Glomerular visceral epithelial cell (primary cell): Measurements from ENCODE around the gene ATP2B1.
A peak's percentile ranks its signal among the peaks of the same experiment; 100 is the strongest.
"Not testable (repeated sequence)": the region's sequence is repeated elsewhere in the genome, so short reads cannot be mapped to it uniquely, and the experiment has no call there.

Experiments
- DNase-seq: peaks from one replicate; pipeline ENCODE4 v3.0.0-alpha.2; 2016; ENCODE audit errors: extremely low spot score

ATP2B1 gene

DNA sequence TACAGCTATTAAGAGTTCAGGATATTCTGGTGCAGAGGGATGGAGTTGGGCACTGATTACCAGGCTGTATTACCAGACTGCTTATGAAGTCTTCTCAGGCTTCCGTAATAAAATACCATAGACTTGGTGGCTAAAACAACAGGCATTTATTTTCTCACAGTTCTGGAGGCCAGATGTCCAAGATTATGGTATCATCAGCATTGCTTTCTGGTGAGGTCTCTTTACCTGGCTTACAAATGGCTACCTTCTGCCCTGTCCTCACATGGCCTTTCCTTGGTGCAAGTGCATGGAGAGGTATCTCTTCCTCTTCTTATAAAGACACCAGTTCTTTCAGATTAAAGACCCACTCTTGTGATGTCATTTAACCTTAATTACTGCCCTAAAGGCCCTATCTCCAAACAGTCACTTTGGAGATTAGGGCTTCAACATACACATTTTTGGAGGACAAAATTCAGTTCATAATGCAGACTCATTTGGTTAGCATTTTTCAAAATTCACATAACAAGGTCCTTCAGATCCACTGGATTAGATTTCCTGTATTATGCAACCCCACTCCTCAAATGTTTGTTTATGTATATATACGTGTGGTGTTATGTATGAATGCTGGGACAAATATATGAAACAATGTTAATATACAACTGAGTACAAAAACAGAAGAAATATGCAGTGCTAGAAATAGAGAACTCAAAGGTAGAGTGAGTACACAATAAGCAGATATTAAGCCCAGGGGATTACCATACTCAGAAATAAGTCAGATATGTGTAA is 9.3 kb upstream of the ATP2B1 start:
- DNase-seq: no peak

DNA sequence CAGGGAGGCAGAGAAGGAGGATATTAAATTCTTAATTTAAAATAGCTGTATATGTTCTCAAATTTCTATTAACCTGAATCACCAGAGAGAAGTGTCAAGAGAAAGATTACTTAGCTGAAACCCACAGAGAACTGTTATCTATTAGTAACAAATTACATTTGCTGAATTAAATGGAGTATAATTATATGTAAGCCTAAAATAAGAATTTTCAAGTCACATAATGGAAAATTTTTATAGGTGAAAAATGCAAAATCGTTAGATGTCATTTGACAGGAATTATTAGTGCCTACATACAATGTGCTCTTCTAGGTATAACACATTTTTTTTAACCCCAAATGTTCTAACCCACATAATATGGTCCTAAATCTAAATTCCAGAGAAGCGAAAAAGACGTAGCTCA is 4.1 kb upstream of the ATP2B1 start:
- DNase-seq: no peak

DNA sequence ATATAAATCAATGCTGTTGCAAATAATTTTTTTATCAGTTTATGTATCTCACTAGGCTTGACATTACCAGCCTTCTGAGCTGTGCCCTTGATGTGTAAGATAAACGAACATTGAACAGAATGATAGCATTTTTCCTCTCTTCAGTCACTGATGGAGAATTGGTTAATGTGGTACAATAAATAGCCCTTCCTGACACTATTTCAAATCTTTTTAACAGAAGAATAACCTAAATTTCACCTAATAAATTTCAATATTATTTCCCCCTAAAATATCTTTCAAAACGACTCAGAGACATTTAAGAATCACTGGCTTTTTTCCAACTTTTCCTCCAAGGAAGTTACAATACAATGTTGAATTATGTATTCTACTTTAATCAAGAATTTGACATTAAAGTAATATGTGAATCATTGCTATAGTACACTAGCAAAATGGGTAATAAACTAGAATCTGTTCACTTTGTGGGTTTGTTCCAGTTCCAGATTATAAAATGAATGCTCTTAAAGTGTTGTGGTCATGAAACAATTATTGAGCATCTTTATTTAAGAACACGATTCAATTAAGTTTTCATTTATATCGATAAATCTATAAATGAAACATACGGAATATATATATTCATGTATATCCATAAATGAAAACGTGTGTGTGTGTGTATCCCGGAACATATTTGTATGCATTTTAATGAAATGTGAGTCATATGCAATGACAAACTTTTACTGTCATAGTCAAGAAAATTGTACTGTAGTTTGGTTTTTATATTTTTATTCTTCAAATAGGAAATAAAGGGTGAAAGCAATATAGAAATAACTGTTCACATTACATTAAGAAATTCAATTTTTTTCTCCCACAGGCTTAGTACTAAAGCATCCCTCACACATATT is 2.5 kb upstream of the ATP2B1 start:
- DNase-seq: no peak

DNA sequence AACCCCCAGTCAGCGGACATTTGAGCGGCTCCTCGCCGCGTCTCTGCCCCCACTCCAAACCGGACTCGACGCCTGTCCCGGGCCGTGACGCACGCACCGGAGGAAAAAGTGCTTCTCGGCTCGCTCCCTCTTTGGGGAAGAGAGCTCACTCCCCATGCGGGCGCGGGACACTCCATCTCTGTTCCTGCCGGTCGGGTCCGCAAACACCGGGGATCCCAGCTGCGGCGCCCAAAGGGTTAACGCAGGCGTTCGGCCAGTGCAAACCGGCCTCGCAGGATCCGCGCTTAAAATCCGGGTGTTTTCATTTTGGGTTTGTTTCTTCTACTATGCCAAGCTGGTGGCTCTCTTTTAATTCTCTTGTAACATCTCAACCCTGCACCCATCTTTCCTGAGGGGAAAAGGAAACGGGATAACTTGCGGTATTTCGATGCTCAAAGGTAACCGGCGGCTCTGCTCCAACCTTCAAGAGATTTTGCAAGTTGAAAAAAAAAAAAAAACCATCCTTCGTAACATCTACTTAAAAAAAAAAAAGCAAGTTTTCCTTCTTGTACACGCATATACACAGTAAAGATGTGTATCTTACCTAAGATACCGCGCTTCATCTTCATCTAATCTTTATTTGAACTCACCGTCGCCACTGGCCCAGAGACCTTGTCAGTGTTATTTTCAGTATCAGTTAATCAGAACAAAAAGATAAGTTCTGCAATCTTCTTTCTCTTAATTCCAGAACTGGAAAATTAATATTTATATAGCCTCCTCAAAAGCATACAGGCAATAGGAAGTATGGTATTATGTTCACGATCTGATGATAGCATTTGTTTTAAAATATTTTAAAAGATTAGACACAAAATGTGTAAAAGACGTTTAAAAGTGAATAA is 1.6 kb upstream of the ATP2B1 start:
- no peak for DNase-seq

DNA sequence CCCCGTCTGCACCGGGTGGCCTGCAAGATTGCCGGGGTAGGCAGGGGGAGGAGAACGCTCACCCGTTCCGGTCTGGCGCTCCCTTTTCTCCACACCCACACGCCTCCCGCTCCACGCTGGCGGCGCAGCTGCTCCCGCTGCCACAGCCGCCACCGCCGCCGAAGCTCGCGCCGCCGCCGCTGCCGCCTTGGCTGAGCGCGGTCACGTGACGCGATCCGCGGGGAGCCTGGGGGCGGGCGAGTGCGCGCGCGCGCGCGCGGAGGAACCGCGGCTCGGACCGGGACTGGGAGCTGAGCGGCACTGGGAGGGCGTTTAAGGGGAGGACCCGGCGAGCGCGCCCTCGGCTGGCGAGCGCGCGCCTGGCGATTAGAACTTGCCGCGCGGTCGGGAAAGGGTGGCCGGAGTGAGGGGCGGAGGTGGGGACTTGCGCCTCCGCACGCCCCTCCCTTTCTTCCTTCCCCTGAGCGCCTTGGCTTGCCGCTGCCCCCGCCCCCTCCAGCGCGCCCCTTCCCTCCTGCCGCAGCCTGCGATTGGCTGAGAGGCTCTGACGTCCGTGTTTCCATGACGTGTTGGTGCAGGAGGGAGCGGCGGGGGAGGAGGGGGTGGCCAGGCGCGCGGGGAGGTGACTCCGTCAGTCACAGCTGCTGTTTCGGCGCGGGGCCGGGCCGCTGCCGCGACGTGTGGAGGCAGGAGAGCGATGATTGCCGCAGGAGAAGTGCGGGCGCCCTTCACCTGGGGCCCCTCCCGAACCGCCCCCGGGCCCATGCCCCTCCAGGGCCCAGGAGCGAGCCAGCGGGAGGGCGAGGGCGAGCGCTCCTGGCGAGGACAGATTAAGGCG is 738 bp upstream of the ATP2B1 start:
- DNase-seq: peak; percentile 99

DNA sequence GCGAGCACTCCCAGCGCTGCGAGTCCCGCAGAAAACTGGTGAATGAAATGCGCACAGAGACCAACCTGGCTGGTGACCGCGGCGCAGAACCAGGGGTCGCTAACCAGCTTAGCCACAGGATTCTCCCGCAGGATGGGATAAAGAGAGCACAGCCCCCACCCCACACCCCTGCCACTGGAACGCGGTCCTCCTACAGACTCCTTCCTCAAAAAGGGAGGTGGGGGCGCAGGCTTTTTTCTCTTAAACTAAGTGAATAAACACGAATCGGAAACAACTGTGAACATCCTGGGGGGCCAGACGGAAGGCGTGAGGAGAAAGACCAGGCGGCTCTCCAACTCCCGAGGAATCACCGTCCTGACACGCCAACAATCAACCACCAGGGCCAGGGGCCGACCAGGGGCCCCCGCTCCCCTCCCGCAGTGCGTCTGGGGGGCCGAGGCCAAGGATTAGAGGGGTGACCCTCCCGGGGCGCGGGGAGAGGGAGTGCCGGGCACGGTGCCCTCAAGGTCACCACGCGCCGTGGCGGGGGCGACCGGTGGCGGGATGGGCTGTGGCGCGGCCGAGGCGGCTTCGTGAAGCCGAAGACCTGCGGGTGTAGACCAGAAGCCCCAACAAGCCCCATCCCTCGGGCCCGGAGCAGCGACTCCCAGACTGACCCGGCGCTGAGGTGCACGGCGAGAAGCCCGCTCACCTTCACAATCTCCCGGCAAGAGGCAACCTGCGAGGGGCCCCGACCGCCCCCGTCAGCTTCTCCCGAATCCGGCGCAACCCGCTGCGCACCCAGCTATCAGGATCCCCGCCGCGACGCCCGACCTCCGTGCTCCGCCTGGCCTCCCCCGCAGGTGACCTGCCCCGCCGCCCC is 704 bp downstream of the ATP2B1 start:
- DNase-seq: peak; percentile 31

DNA sequence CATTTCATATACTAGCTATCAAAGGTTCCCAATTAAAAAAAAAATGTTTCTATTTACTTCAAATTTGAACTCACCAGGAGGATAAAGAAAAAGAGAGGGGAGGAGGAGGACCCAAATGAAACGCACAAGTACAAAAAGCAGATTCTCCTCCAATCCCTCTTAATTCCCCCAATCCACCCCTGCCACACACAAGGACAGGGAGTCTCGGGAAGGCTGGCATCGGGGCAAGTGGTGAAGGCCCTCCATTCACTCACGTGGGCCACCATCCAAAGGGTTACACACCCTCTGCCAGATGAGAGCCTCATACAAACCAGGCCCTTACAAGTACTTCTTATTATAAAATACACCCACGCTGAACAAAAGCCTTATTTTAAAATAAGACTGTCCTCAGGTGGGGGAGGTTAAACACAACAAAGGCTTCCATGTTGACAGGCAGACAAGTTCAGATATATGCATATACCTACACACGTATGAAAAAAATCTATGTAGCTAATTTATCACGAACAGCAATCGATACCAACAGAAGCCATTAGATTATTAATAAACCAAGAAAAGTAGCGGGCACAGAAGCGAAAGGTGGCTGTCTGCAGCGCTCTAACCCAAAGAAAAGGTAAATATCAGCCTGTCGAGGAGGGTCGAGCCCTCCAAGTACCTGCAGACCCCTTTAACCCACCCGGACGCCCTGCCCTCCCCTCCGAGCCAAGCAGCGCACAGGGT is 1.5 kb downstream of the ATP2B1 start:
- DNase-seq: peak; percentile 32

DNA sequence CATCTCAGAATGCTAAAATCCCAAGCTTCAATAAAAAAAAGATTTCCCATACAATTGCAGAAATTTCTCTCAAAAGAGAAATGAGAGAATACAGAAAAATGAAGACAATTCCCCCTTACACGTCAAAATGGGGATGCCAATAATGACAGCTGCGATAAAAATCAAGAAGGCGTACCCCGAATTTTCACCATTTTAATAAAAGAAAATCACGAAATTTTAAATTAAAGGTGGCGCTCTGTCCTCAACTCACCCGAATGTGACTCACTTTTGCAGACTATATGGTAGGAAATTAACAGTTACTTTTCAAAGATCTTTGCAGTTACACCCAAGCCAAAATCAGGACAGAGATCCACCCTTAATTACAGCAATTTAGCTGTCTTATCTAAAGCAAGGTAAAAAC is 2.1 kb downstream of the ATP2B1 start:
- DNase-seq: no peak

DNA sequence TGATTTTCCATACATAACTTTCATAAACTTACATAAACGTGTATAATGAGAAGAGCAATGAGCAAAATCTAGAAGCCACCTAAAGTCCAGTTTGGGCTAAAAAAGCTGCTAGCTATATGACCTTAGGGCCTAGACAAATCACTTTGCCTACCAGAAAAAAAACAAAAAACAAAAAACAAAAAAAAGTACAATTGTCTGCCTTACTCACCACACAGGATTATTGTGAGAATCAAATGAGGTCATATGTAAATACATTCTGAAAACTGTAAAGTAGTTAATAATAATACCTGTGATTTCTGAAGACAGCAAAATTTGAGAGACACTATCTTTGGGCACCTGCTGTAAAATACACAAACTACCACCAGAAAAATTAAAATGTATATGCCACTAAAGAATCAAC is 4.2 kb downstream of the ATP2B1 start:
- DNase-seq: no peak

DNA sequence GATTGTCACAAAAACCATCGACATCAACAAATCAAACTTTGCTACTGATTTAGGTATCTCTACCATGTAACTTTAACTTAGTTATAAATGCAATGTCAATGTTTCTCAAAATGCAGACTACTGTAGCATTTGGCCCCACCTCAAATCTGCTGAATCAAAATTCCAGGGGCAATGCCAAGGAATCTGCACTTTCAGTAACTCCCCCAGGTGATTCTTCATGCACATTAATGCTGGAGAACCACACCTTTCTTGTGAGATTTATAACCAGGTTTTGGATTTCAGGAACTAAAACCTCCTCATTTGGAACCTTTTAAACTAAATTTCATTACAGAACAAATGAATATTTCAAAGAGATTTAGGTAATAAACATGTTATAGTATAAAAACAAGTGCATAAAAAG is 4.9 kb downstream of the ATP2B1 start:
- DNase-seq: no peak

DNA sequence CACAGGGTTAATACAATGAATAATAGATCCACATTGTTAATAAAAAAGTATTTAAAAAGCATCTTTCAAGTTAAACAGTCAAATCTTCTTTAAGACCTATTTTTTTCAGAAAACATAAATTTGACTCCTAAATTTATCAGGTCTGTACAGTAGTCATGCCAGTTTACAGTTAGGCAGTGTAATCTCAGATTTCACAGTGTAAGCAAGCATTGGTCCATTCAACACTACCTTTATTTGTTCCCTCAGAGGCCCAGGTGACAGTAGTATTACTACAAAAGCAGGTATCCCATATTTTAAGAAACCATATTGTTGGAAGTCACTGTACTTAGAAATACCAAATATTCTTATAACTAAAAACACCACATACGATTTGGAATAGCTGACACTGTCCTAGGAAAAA is 6.1 kb downstream of the ATP2B1 start:
- DNase-seq: no peak

DNA sequence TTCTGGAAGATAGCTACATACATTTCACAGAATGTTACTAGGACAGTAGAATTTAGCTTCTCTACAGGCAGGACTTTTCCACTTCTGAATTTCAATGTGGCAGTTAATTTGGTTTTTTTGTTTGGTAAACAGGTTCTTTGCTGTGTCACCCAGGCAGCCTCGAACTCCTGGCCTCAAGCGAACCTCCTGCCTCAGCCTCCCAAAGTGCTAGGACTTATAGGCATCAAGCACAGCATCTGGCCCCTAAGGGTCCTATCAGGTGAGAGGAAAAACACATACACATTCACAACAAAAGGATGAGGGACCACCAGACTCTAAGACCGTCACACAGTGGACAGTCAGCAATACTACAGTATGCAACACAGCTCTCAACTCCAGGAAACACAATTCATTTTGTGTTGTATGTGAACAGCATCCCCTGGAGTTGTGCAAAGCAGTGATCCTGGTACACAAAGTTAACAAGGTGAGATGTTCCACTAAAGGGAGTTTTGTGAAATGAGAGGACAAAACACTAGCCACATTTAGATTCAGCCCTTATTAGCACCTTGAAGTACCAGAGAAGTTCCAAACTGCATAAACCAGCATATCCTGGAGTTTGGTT is 6.9 kb downstream of the ATP2B1 start:
- DNase-seq: no peak

DNA sequence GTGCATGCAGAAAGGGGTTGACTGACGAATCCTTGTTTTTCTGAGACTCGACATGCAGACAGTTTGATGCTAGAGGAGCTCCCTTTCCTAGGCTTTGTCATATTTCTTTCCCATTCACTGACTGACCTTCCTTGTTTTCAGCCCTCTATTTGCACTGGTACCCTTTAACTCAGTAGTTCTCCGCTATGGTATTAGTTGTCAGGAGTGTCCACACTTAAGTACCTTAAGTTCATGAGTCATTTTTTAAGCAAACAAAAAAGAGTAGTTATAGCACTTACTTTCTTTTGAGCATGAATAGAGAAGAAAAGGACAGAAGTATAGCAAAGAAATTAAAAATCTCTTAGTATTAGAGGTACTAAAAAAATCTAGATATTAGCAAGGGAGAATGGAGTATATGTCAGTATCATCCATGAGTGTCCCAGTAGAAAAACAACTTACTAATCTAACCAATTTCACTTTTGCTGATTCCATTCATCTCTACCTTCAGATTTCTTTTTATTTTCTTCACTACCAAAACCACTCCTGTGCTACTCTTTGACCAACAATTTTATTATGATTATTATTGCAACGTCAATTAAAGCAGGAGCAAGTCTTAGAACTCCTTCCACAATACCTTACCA is 8.3 kb downstream of the ATP2B1 start:
- DNase-seq: no peak

DNA sequence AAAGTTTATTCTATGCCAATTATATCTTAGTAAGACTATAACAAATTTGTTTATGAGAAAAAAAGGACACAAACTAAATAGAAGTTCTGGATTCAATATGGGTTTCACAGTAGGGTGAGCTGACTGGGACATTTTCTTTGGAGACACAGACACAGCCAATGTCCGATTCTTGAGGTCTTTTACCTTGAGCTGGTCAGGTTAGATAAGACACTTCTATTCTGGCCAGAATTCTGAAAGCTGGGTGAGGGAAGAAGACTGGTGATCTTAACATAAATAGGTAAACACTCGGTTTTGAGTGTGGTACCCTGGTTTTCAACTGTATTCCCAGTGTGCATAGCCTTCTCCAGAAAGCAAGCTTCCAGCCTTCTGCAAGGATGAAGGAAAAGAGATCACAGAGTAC is 10.0 kb downstream of the ATP2B1 start:
- DNase-seq: no peak

DNA sequence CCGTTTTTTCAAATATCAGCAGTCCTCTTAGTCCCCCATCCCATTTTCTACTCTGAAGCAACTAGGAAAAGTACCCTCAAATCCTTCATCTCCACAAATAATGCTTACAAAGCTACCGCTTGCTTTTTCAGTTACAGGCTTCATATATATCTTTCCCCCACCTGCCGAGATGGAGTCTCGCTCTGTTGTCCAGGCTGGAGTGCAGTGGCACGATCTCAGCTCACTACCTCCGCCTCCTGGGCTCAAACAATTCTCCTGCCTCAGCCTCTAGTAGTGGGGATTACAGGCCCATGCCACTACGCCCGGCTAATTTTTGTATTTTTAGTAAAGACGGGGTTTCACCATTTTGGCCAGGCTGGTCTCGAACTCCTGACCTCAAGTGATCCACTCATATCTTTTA is 10.9 kb downstream of the ATP2B1 start:
- DNase-seq: not testable (repeated sequence)

DNA sequence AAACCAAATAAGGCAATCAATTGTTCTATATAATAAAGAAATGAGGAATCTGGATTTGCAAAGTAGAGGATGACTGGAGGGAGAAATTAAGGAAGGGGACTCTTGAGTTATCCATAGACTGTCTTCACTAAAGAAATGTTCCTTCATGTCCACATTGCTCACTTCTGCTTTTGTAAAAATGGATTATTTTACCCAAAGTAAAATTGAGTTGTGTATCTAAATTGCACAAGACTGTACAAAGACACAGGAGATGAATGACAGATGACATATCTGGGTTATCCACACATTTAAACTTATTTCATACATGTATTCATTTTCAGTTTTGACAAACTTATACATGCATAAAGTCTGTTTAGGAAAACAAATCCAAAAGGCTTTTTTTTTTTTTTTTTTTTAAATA is 11.3 kb downstream of the ATP2B1 start:
- DNase-seq: no peak

DNA sequence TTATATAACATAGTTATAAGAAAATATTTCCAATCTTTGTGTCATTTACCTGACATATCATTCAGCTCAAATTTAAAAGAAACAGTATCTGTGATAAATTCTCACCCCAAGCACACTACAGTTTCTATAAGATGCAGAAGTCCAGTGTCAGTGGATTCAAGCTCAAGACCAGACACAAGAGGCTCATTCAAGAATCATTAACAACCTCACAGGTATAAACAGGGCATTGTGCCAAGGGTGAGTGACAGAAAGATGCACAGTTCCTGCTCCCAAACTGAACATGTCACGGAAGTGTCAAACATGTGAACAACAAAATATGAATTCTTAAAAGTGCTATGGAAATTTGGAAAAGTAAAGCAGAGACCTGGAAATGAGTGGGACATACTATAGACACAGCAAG is 12.8 kb downstream of the ATP2B1 start:
- no peak for DNase-seq

DNA sequence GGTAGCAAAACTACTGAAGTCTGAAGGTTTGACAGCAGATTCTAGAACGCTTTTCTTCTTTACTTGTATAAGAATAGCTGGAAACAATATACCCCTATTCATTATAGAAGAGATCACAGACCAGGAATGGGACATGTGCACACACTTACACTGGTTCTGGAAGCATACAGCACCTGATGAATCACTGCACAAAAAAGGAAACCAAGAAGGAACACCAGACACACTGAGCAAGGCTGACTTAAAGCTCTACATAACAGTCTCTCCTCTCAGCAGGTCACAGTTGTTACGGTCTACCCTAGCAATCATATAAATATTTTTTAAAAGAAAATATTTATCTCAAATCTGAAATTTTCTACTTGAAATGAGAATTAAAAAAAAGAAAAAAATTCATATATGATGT is 13.5 kb downstream of the ATP2B1 start:
- DNase-seq: peak; percentile 35

DNA sequence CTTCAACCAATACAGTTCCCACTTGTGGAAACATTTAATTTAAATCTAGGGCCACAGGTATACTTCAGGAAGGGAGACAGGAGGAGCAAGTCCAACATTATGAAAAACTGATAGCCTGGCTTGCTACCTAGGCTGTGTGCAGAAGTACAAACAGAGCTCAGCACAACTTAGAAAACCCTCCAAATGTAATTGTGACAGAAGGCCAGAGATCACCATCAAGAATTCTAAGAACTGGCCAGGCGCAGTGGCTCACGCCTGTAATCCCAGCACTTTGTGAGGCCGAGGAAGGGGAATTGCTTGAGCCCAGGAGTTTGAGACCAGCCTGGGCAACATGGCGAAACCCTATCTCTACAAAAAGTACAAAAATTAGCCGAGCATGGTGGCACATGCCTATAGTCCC is 14.1 kb downstream of the ATP2B1 start:
- no peak for DNase-seq
